Heart left ventricle (tissue), 16 donors: ENCODE data around the gene OPN1SW. TPM values are rescaled to one million over a fixed set of nuclear protein-coding genes. Genes with fewer than 3 reads are reported as not detected.

Source experiments
- ATAC-seq, 4 donors: fragments of 200-7000 bp; cut with Tn5 transposase; one replicate each; pipeline ENCODE4 v1.9.1; 2020 to 2022; ENCODE audit warnings: moderate library complexity in 4 of 4, mild to moderate bottlenecking in 3 of 4, moderate number of reproducible peaks in 1 of 4
- DNase-seq, 5 donors: peaks; one replicate each; pipeline ENCODE4 v3.0.0-alpha.2; 2020
- H3K27ac ChIP-seq, 12 donors: fragments of 200-600 bp; sonication (generic) in 4 of 12; one replicate each; pipeline versions ENCODE4 v1.5.0 to v1.8.0; 2016 to 2022; ENCODE audit warnings: mild to moderate bottlenecking in 2 of 12
- H3K27me3 ChIP-seq, 9 donors: fragments of 200-600 bp; sonication (generic) in 2 of 9; one replicate each; pipeline versions ENCODE4 v1.5.1 to v1.8.0; 2016 to 2022; ENCODE audit warnings: mild to moderate bottlenecking in 3 of 9
- H3K36me3 ChIP-seq, 9 donors: fragments of 200-600 bp; sonication (generic) in 2 of 9; one replicate each; pipeline versions ENCODE4 v1.5.0 to v1.8.0; 2018 to 2022; ENCODE audit warnings: mild to moderate bottlenecking in 2 of 9
- H3K4me1 ChIP-seq, 12 donors: fragments of 200-600 bp; sonication (generic) in 4 of 12; one replicate each; pipeline versions ENCODE4 v1.5.0 to v1.8.0; 2016 to 2022; ENCODE audit warnings: mild to moderate bottlenecking in 3 of 12
- H3K4me3 ChIP-seq, 12 donors: fragments of 200-600 bp; sonication (generic) in 4 of 12; one replicate each; pipeline versions ENCODE4 v1.5.0 to v1.8.0; 2017 to 2022; ENCODE audit warnings: mild to moderate bottlenecking in 9 of 12, moderate library complexity in 4 of 12
- H3K9me3 ChIP-seq, 12 donors: fragments of 200-600 bp; sonication (generic) in 4 of 12; one replicate each; pipeline versions ENCODE4 v1.5.0 to v1.8.0; 2016 to 2022; ENCODE audit warnings: mild to moderate bottlenecking in 1 of 12
- CTCF ChIP-seq, 12 donors: fragments of 200-600 bp; sonication (generic) in 4 of 12; IDR thresholded peaks; one replicate each; pipeline versions ENCODE4 v1.5.0 to v1.8.0; 2018 to 2022; ENCODE audit warnings: antibody characterized with exemption in 12 of 12, mild to moderate bottlenecking in 5 of 12
- POLR2A ChIP-seq, 2 donors: fragments of 450-650 bp; IDR thresholded peaks; one replicate each; pipeline ENCODE4 v1.6.1; 2017; ENCODE audit warnings: antibody characterized with exemption in 2 of 2, mild to moderate bottlenecking in 2 of 2, moderate library complexity in 2 of 2
- WGBS, 4 donors: extraction: QIAGEN DNeasy Blood & Tissue Kit in 2 of 4; methylation state at CpG; one replicate each; pipeline versions ENCODE4 v1.1.5 to v1.1.7; 2013 to 2018; 5-methylcytosine and 5-hydroxymethylcytosine counted together
- intact Hi-C, 10 donors: fragments of 100-400 bp; cut with DNase I; formaldehyde crosslinking; loops; one replicate each; pipeline versions ENCODE4 v1.11.1 to v1.14.2; 2022
- polyA plus RNA-seq, 2 donors: library from polyadenylated mRNA; stranded (reverse); fragments of 200-250 nt; gene quantifications; one replicate each; pipeline ENCODE4 v1.2.3, GENCODE V29; 2013
- total RNA-seq, 9 donors: library from RNA; depleted of rRNA in 2 of 9; stranded (reverse); fragments of >200 nt in 2 of 9; fragmentation: NEBNext Ultra II Directional in 3 of 9; extraction: Animal tissue kit (Norgen Biotek cat#: 25700) in 3 of 9; gene quantifications; one replicate each; pipeline versions ENCODE4 v1.1.0 to v1.2.4, GENCODE V29; 2016 to 2023
- donor health status: ischemic (EF 13 %, LVEDD 7.1; RV severe dilation, severe dysfunction).
- donor health status: healthy with polysubstance abuse.
- donor health status: DM: no; HTN: yes; CAD: no.
- donor health status: DM: no; HTN: no; CAD: no.
- donor health status: ischemic (EF 25% LVEDD 6.9; RV normal size, moderate dysfunction).
- donor health status: ischemic (EF 25% LVEDD 5.7; RV mildly dilated, moderate dysfunction).
- donor health status: healthy.
- donor health status: DM: yes; HTN: yes; CAD: no.
- donor health status: ischemic (EF 35%, LVEDD 5.7; RV mildly dilated, moderate dysfunction).
- donor health status: nonischemic (EF 11% LVEDD 7.7; RV severe dilation, severe dysfunction).
- donor health status: DM: yes; HTN: yes; CAD: no.
- donor health status: PGD.
- donor health status: ischemic (EF 29% LVEDD 5.4; RV normal size, mild dysfunction).
- donor health status: nonischemic (EF 23%, LVEDD 6.1; RV moderate dilation, normal function).

Gene OPN1SW
- total and polyA plus RNA-seq, 11 donors: not detected

DNA sequence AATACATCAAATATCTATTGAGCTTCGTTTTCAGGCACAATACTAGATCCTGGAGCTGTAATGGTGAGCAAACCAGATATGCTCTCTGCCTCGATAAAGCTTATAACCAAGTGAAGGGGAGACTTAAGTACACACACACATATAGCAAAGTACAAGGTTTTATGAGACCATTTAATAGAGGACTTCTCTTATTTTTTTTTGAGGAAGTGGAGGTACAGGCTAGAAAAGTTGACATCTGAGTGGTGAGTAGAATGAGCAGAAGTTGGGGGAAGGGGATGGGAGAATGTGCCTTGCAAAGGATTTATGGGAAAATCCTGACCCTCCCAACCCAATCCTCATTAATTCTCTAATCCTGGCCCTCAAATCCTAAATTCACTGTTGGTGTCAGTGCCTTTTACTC is 23.9 kb upstream of the OPN1SW start:
- intact Hi-C loops: loop anchor here in 2 of 10 donors (10.0 kb wide), 2 partner anchors 65 to 75 kb away; partner anchors contain the start of gene ATP6V1F (in 1 of the 2)
- no peaks in the 10 kb centered on the region for H3K36me3 ChIP-seq
- no peak for DNase-seq
- no peaks in the 10 kb centered on the region for H3K27me3 ChIP-seq
- no peak overlapping the region for H3K27ac ChIP-seq
- TF ChIP-seq CTCF (IDR thresholded peaks at IDR 0.05) (no peak), POLR2A (IDR thresholded peaks at IDR 0.05) (no peak)
- H3K4me3 ChIP-seq: no peak overlapping the region
- H3K4me1 ChIP-seq: no peaks in the 10 kb centered on the region
- 88 to 95% (median 89%) methylated on average over 2 of the region's 2 CpGs for WGBS, 4 donors
- no peaks in the 10 kb centered on the region for H3K9me3 ChIP-seq
- ATAC-seq: no peak

- Histone ChIP-seq H3K9me3 (no peaks in the 10 kb centered on the region), H3K4me1 (peaks cover 0 to 20% (median 15%) of the 10 kb centered on the region in 12 donors), H3K27ac (no peak overlapping the region), H3K4me3 (no peak overlapping the region), H3K36me3 (no peaks in the 10 kb centered on the region), H3K27me3 (no peaks in the 10 kb centered on the region)
- no peak for ATAC-seq
- intact Hi-C loops: loop anchor here in 2 of 10 donors (10.0 kb wide), 2 partner anchors 68 to 78 kb away; partner anchors contain the start of gene ATP6V1F (in 1 of the 2)
- DNase-seq: no peak
- no peak for TF ChIP-seq CTCF (IDR thresholded peaks at IDR 0.05)
- no peak for TF ChIP-seq POLR2A (IDR thresholded peaks at IDR 0.05)
- WGBS, 4 donors: 55 to 65% (median 58%) methylated on average over 5 of the region's 5 CpGs
Measured at GRCh38 chr7:128796327-128796726, 20.7 kb upstream of the OPN1SW start.

DNA sequence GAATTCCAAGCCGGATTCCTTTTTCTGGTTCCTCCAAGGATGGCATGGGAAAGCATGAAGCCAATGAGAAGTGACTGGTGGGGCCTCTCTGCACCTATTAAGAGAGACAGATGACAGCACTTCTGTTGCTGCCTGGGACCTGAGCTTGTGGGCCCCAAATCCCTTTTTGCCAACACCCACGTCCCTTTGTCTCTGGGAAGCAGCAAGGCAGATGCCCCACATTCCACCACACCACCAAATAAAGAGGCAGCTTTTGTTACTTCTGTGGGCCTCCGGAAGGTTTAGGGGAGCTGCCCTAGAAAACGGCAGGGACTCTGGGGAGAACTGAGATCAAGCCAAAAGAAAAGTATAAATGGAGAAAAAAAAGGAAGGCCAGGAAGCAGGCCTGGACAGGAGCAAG is 19.5 kb upstream of the OPN1SW start:
- DNase-seq: no peak
- no peak for TF ChIP-seq POLR2A (IDR thresholded peaks at IDR 0.05)
- TF ChIP-seq CTCF (IDR thresholded peaks at IDR 0.05): no peak
- 88 to 90% (median 90%) methylated on average over 4 of the region's 4 CpGs for WGBS, 4 donors
- Histone ChIP-seq H3K4me3 (no peak overlapping the region), H3K4me1 (peaks cover 0 to 28% (median 18%) of the 10 kb centered on the region in 12 donors), H3K9me3 (no peaks in the 10 kb centered on the region), H3K36me3 (no peaks in the 10 kb centered on the region), H3K27me3 (no peaks in the 10 kb centered on the region), H3K27ac (no peak overlapping the region)
- intact Hi-C loops: loop anchor here in 2 of 10 donors (10.0 kb wide), 2 partner anchors 70 to 80 kb away; partner anchors contain the start of gene ATP6V1F (in 1 of the 2)
- ATAC-seq: no peak

- H3K4me3 ChIP-seq: no peak overlapping the region
- H3K4me1 ChIP-seq: peaks cover 0 to 30% (median 19%) of the 10 kb centered on the region in 12 donors
- ATAC-seq (no peak), DNase-seq (no peak)
- H3K27me3 ChIP-seq: no peaks in the 10 kb centered on the region
- WGBS, 4 donors: 87 to 95% (median 94%) methylated on average over 8 of the region's 8 CpGs
- H3K36me3 ChIP-seq: no peaks in the 10 kb centered on the region
- no peak overlapping the region for H3K27ac ChIP-seq
- no peaks in the 10 kb centered on the region for H3K9me3 ChIP-seq
- TF ChIP-seq CTCF (IDR thresholded peaks at IDR 0.05) (no peak), POLR2A (IDR thresholded peaks at IDR 0.05) (no peak)
- intact Hi-C loops: loop anchor here in 7 of 10 donors (5.0 to 10.0 kb wide), 8 partner anchors 33 to 88 kb away; partner anchors contain the start of genes ATP6V1F (in 2 of the 7), CALU (in 2 of the 7) and FLNC (in 1 of the 7)
Measured at GRCh38 chr7:128794436-128794835, 18.8 kb upstream of the OPN1SW start.
